WTC11 (cell line): ENCODE data around the gene NEB. TPM values are rescaled to one million over a fixed set of nuclear protein-coding genes. Genes with fewer than 3 reads are reported as not detected.

Source experiments
- ATAC-seq: fragments of 200-7000 bp; cut with Tn5 transposase; 2 replicates; pipeline ENCODE4 v1.10.0; 2021; ENCODE audit warnings: mild to moderate bottlenecking, moderate library complexity
- CTCF ChIA-PET: fragments of 300-600 bp; sonication (Branson Sonifier 250); formaldehyde crosslinking; loops from one replicate; lab custom pipeline; 2021; ENCODE audit warnings: antibody characterized with exemption; lab: Charles Lee
- POLR2A ChIA-PET: fragments of 350-600 bp; sonication (Branson Sonifier 250); formaldehyde crosslinking; loops from one replicate; lab custom pipeline; 2021; ENCODE audit warnings: antibody characterized with exemption; lab: Charles Lee
- DNase-seq: peaks from one replicate; pipeline ENCODE4 v3.0.0; 2021; ENCODE audit warnings: low spot score
- H3K27ac Mint-ChIP-seq: 2 replicates; pipeline ENCODE4 v1.8.0; 2021; ENCODE audit warnings: mixed read lengths
- H3K27me3 Mint-ChIP-seq: 2 replicates; pipeline ENCODE4 v1.8.0; 2021; ENCODE audit warnings: low read depth, mild to moderate bottlenecking, moderate library complexity, mixed read lengths
- H3K36me3 Mint-ChIP-seq: 2 replicates; pipeline ENCODE4 v1.8.0; 2021; ENCODE audit warnings: mixed read lengths
- H3K4me1 Mint-ChIP-seq: 2 replicates; pipeline ENCODE4 v1.8.0; 2022; ENCODE audit warnings: mixed read lengths
- H3K4me3 Mint-ChIP-seq: 2 replicates; pipeline ENCODE4 v1.8.0; 2021; ENCODE audit warnings: mild to moderate bottlenecking, moderate library complexity, mixed read lengths
- H3K9me3 Mint-ChIP-seq: 2 replicates; pipeline ENCODE4 v1.8.0; 2021; ENCODE audit warnings: mixed read lengths
- AFF4 ChIP-seq: sonication (generic); formaldehyde crosslinking; IDR thresholded peaks from 2 replicates; pipeline ENCODE4 v1.8.1; 2023; ENCODE audit warnings: mild to moderate bottlenecking, missing genetic modification reagents, borderline replicate concordance
- AR ChIP-seq: fragments of 250-450 bp; sonication (Bioruptor Pico); IDR thresholded peaks from 2 replicates; pipeline ENCODE4 v1.9.0; 2021; ENCODE audit warnings: mild to moderate bottlenecking
- ATF3 ChIP-seq: sonication (generic); formaldehyde crosslinking; conservative IDR thresholded peaks from 2 replicates; pipeline ENCODE4 v1.8.1; 2022; ENCODE audit warnings: mild to moderate bottlenecking, missing genetic modification reagents
- ATF6 ChIP-seq: sonication (generic); formaldehyde crosslinking; IDR thresholded peaks from 2 replicates; pipeline ENCODE4 v1.8.1; 2023; ENCODE audit warnings: mild to moderate bottlenecking, missing genetic modification reagents
- CDX4 ChIP-seq: fragments of 250-450 bp; sonication (Bioruptor Pico); IDR thresholded peaks from 2 replicates; pipeline ENCODE4 v1.9.0; 2021; ENCODE audit warnings: moderate library complexity, mild to moderate bottlenecking, inconsistent platforms, borderline replicate concordance
- CREB1 ChIP-seq: sonication (generic); formaldehyde crosslinking; IDR thresholded peaks from 2 replicates; pipeline ENCODE4 v1.8.0; 2023; ENCODE audit warnings: mild to moderate bottlenecking, missing genetic modification reagents
- FOXP1 ChIP-seq: sonication (generic); formaldehyde crosslinking; IDR thresholded peaks from 2 replicates; pipeline ENCODE4 v1.8.0; 2022; ENCODE audit warnings: missing genetic modification reagents, mild to moderate bottlenecking, moderate library complexity, borderline replicate concordance
- HMGXB4 ChIP-seq: sonication (generic); formaldehyde crosslinking; IDR thresholded peaks from 2 replicates; pipeline ENCODE4 v1.8.1; 2023; ENCODE audit warnings: mild to moderate bottlenecking, moderate library complexity, missing genetic modification reagents
- NFATC4 ChIP-seq: fragments of 250-450 bp; sonication (Bioruptor Pico); IDR thresholded peaks from 2 replicates; pipeline ENCODE4 v1.9.0; 2021; ENCODE audit warnings: mild to moderate bottlenecking
- PRDM15 ChIP-seq: sonication (generic); formaldehyde crosslinking; IDR thresholded peaks from 2 replicates; pipeline ENCODE4 v1.8.0; 2022; ENCODE audit warnings: missing genetic modification reagents
- RORB ChIP-seq: fragments of 250-450 bp; sonication (Bioruptor Pico); IDR thresholded peaks from 2 replicates; pipeline ENCODE4 v1.9.0; 2021; ENCODE audit warnings: mild to moderate bottlenecking
- SMAD3 ChIP-seq: sonication (generic); formaldehyde crosslinking; IDR thresholded peaks from 2 replicates; pipeline ENCODE4 v1.8.0; 2022; ENCODE audit warnings: missing genetic modification reagents, mild to moderate bottlenecking, borderline replicate concordance
- SP1 ChIP-seq: sonication (generic); formaldehyde crosslinking; conservative IDR thresholded peaks from 2 replicates; pipeline ENCODE4 v1.8.1; 2022; ENCODE audit warnings: missing genetic modification reagents
- TCF7 ChIP-seq: sonication (generic); formaldehyde crosslinking; IDR thresholded peaks from 2 replicates; pipeline ENCODE4 v1.8.0; 2022; ENCODE audit warnings: mild to moderate bottlenecking, low read depth, missing genetic modification reagents, moderate library complexity
- USF2 ChIP-seq: sonication (generic); formaldehyde crosslinking; IDR thresholded peaks from 2 replicates; pipeline ENCODE4 v1.8.1; 2023; ENCODE audit warnings: mild to moderate bottlenecking, missing genetic modification reagents, moderate library complexity
- ZNF138 ChIP-seq: sonication (generic); formaldehyde crosslinking; conservative IDR thresholded peaks from 2 replicates; pipeline ENCODE4 v1.8.1; 2022; ENCODE audit warnings: mild to moderate bottlenecking, moderate library complexity, missing genetic modification reagents
- ZNF232 ChIP-seq: sonication (generic); formaldehyde crosslinking; IDR thresholded peaks from 2 replicates; pipeline ENCODE4 v1.8.0; 2022; ENCODE audit warnings: mild to moderate bottlenecking, missing genetic modification reagents
- ZNF263 ChIP-seq: sonication (generic); formaldehyde crosslinking; IDR thresholded peaks from 2 replicates; pipeline ENCODE4 v1.8.1; 2022; ENCODE audit warnings: low read depth, mild to moderate bottlenecking, moderate library complexity, missing genetic modification reagents
- total RNA-seq: library from RNA; stranded (reverse); gene quantifications from 3 replicates; pipeline ENCODE4 v1.2.3, GENCODE V29; 2021

Gene NEB
- total RNA-seq, 1 experiment from 2014 or later: 1.9 TPM

GRCh38 chr2:151711025-151711424, 23.3 kb downstream of the NEB start:
- no peak for ATAC-seq
- H3K9me3 Mint-ChIP-seq: no peaks in the 10 kb centered on the region
- ChIA-PET CTCF (interaction anchor here (1.0 kb wide), 1 partner anchor 44 kb away, joined by 4 read pairs; no protein-coding TSS in a partner anchor), POLR2A (no interaction called here)
- no peak overlapping the region for H3K27ac Mint-ChIP-seq
- H3K27me3 Mint-ChIP-seq: no peaks in the 10 kb centered on the region
- no peak for TF ChIP-seq ZNF138 (CRISPR knock-in tag)
- TF ChIP-seq CDX4 (CRISPR knock-in tag): no peak
- TF ChIP-seq SMAD3 (CRISPR knock-in tag): no peak
- TF ChIP-seq AFF4 (CRISPR knock-in tag): no peak
- no peak for TF ChIP-seq ATF3 (CRISPR knock-in tag)
- TF ChIP-seq SP1: no peak
- no peak for TF ChIP-seq FOXP1 (CRISPR knock-in tag)
- no peak for TF ChIP-seq NFATC4
- TF ChIP-seq CREB1 (CRISPR knock-in tag): no peak
- no peak for TF ChIP-seq AR (CRISPR knock-in tag)
- TF ChIP-seq HMGXB4 (CRISPR knock-in tag): no peak
- TF ChIP-seq ATF6 (CRISPR knock-in tag): no peak
- TF ChIP-seq ZNF263: no peak
- TF ChIP-seq PRDM15 (CRISPR knock-in tag): no peak
- TF ChIP-seq USF2 (CRISPR knock-in tag): no peak
- TF ChIP-seq RORB (CRISPR knock-in tag): no peak
- TF ChIP-seq ZNF232 (CRISPR knock-in tag): no peak
- TF ChIP-seq TCF7: no peak
- no peaks in the 10 kb centered on the region for H3K36me3 Mint-ChIP-seq
- H3K4me3 Mint-ChIP-seq: no peak overlapping the region
- DNase-seq: no peak
- H3K4me1 Mint-ChIP-seq: peaks cover 5% of the 10 kb centered on the region; the same call in 1 of the 2 replicates
